GM12878 (cell line): ENCODE measurements around the gene TULP4.

Source experiments
- CEBPB ChIP-seq, 2 experiments: fragments of 150-350 bp in 1 of 2; IDR thresholded peaks; 2 replicates each; pipeline ENCODE4 v1.6.1; 2012 to 2014; ENCODE audit warnings: low read depth in 2 of 2, low read length in 2 of 2, borderline replicate concordance in 1 of 2, inconsistent platforms in 1 of 2
- EGR1 ChIP-seq, 2 experiments: IDR thresholded peaks; 1 replicate in 1 of 2; 2 replicates in 1 of 2; pipeline ENCODE4 v1.6.1; 2011 to 2012; ENCODE audit warnings: low read depth in 2 of 2, low read length in 2 of 2, borderline replicate concordance in 1 of 2, mild to moderate bottlenecking in 1 of 2, moderate library complexity in 1 of 2
- EZH2 ChIP-seq: IDR thresholded peaks from 2 replicates; pipeline ENCODE4 v1.6.1; 2012; ENCODE audit warnings: low read depth, mild to moderate bottlenecking, control low read depth, inconsistent platforms, low read length, borderline replicate concordance; ENCODE audit not compliant: control insufficient read depth
- POLR2A ChIP-seq: IDR thresholded peaks from 2 replicates; pipeline ENCODE4 v1.6.1; 2011; ENCODE audit warnings: low read depth, mild to moderate bottlenecking, low read length
- POLR2AphosphoS2 ChIP-seq: IDR thresholded peaks from 2 replicates; pipeline ENCODE4 v1.6.1; 2011; ENCODE audit warnings: low read depth, mild to moderate bottlenecking, low read length, improper control_type of control experiment, moderate library complexity
- SRF ChIP-seq, 2 experiments: IDR thresholded peaks; 2 replicates each; pipeline ENCODE4 v1.6.1; 2011; ENCODE audit warnings: low read depth in 2 of 2, low read length in 2 of 2, mild to moderate bottlenecking in 1 of 2, moderate library complexity in 1 of 2
- ZNF217 ChIP-seq: fragments of 450-650 bp; IDR thresholded peaks from 2 replicates; pipeline ENCODE4 v1.6.1; 2017; ENCODE audit warnings: antibody characterized with exemption, mild to moderate bottlenecking
- TF ChIP-seq, protein P1 (sequence below): fragments of 450-650 bp; IDR thresholded peaks from 2 replicates; pipeline ENCODE4 v1.6.1; 2017; ENCODE audit warnings: mild to moderate bottlenecking
- TF ChIP-seq, protein P2 (sequence below), 3 experiments: IDR thresholded peaks in 2 of 3; conservative IDR thresholded peaks in 1 of 3; 2 replicates each; pipeline ENCODE4 v1.5.1; 2011; ENCODE audit warnings: low read depth in 3 of 3, low read length in 3 of 3, mild to moderate bottlenecking in 3 of 3, control low read depth in 2 of 3, moderate library complexity in 2 of 3, inconsistent platforms in 1 of 3, mixed read lengths in 1 of 3; ENCODE audit not compliant: control insufficient read depth in 2 of 3, insufficient read depth in 1 of 3; ENCODE audit errors: extremely low read depth in 1 of 3
- TF ChIP-seq, protein P3 (sequence below): IDR thresholded peaks from 2 replicates; pipeline ENCODE4 v1.6.1; 2012; ENCODE audit warnings: low read length, inconsistent platforms
- TF ChIP-seq, protein P4 (sequence below): IDR thresholded peaks from 2 replicates; pipeline ENCODE4 v1.6.1; 2011; ENCODE audit warnings: mild to moderate bottlenecking, low read depth, low read length, moderate library complexity; ENCODE audit not compliant: insufficient replicate concordance

DNA sequence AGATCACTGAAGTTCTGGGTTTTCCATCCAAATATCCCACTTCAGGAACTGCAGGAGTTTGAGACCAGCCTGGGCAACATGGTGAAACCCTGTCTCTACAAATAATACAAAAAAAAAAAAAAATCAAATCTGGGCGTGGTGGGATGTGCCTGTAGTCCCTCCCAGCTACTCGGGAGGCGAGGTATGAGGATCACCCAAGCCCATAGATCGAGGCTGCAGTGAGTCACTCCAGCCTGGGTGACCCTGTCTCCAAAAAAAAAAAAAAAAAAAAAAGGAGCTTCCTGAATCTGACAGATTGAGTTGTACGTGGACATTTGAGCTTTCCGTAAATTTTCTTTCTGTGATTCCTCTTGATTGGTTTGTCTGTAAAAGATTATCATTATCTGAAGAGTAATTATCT is 55.6 kb downstream of the TULP4 start:
- TF ChIP-seq EZH2 (no peak), ZNF217 (no peak), EGR1 (IDR thresholded peaks at IDR 0.05; ENCODE audit: borderline replicate concordance in 1 of 2, low read depth in 2 of 2, low read length in 2 of 2) (no peak), CEBPB (IDR thresholded peaks at IDR 0.05; ENCODE audit: borderline replicate concordance in 1 of 2, low read depth in 2 of 2, low read length in 2 of 2) (no peak), POLR2A (no peak), SRF (IDR thresholded peaks at IDR 0.05; ENCODE audit: low read depth in 2 of 2, low read length in 2 of 2) (no peak), POLR2AphosphoS2 (no peak)
- TF ChIP-seq, protein P1, sequence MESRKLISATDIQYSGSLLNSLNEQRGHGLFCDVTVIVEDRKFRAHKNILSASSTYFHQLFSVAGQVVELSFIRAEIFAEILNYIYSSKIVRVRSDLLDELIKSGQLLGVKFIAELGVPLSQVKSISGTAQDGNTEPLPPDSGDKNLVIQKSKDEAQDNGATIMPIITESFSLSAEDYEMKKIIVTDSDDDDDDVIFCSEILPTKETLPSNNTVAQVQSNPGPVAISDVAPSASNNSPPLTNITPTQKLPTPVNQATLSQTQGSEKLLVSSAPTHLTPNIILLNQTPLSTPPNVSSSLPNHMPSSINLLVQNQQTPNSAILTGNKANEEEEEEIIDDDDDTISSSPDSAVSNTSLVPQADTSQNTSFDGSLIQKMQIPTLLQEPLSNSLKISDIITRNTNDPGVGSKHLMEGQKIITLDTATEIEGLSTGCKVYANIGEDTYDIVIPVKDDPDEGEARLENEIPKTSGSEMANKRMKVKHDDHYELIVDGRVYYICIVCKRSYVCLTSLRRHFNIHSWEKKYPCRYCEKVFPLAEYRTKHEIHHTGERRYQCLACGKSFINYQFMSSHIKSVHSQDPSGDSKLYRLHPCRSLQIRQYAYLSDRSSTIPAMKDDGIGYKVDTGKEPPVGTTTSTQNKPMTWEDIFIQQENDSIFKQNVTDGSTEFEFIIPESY, result no peak
- TF ChIP-seq, protein P2, sequence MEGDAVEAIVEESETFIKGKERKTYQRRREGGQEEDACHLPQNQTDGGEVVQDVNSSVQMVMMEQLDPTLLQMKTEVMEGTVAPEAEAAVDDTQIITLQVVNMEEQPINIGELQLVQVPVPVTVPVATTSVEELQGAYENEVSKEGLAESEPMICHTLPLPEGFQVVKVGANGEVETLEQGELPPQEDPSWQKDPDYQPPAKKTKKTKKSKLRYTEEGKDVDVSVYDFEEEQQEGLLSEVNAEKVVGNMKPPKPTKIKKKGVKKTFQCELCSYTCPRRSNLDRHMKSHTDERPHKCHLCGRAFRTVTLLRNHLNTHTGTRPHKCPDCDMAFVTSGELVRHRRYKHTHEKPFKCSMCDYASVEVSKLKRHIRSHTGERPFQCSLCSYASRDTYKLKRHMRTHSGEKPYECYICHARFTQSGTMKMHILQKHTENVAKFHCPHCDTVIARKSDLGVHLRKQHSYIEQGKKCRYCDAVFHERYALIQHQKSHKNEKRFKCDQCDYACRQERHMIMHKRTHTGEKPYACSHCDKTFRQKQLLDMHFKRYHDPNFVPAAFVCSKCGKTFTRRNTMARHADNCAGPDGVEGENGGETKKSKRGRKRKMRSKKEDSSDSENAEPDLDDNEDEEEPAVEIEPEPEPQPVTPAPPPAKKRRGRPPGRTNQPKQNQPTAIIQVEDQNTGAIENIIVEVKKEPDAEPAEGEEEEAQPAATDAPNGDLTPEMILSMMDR (IDR thresholded peaks at IDR 0.05 in 2 of 3, conservative IDR thresholded peaks at IDR 0.05 in 1 of 3; ENCODE audit: control insufficient read depth in 2 of 3, extremely low read depth in 1 of 3, insufficient read depth in 1 of 3, low read depth in 3 of 3, low read length in 3 of 3), result no peak
- TF ChIP-seq, protein P3, sequence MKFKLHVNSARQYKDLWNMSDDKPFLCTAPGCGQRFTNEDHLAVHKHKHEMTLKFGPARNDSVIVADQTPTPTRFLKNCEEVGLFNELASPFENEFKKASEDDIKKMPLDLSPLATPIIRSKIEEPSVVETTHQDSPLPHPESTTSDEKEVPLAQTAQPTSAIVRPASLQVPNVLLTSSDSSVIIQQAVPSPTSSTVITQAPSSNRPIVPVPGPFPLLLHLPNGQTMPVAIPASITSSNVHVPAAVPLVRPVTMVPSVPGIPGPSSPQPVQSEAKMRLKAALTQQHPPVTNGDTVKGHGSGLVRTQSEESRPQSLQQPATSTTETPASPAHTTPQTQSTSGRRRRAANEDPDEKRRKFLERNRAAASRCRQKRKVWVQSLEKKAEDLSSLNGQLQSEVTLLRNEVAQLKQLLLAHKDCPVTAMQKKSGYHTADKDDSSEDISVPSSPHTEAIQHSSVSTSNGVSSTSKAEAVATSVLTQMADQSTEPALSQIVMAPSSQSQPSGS, result no peak
- TF ChIP-seq, protein P4, sequence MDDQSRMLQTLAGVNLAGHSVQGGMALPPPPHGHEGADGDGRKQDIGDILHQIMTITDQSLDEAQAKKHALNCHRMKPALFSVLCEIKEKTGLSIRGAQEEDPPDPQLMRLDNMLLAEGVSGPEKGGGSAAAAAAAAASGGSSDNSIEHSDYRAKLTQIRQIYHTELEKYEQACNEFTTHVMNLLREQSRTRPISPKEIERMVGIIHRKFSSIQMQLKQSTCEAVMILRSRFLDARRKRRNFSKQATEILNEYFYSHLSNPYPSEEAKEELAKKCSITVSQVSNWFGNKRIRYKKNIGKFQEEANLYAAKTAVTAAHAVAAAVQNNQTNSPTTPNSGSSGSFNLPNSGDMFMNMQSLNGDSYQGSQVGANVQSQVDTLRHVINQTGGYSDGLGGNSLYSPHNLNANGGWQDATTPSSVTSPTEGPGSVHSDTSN, result no peak
